K562 (cell line): ENCODE measurements around the gene CPLX3. TPM values are rescaled to one million over a fixed set of nuclear protein-coding genes. Genes with fewer than 3 reads are reported as not detected.

Experiments used
- DDX20 ChIP-seq: fragments of 450-650 bp; IDR thresholded peaks from 2 replicates; pipeline ENCODE4 v1.6.1; 2016; ENCODE audit warnings: missing genetic modification characterization, low read depth, mild to moderate bottlenecking, missing compliant biosample characterization, moderate library complexity
- HIVEP1 ChIP-seq: fragments of 250-450 bp; sonication (Bioruptor Pico); IDR thresholded peaks from 2 replicates; pipeline ENCODE4 v1.4.0; 2020; ENCODE audit warnings: mild to moderate bottlenecking
- KDM4B ChIP-seq, 2 experiments: fragments of 450-650 bp in 1 of 2; sonication (generic) in 1 of 2; IDR thresholded peaks; 2 replicates each; pipeline ENCODE4 v1.6.1; 2016 to 2017; ENCODE audit warnings: borderline replicate concordance in 2 of 2, antibody characterized with exemption in 1 of 2, low read depth in 1 of 2, mild to moderate bottlenecking in 1 of 2
- KLF1 ChIP-seq: fragments of 450-650 bp; IDR thresholded peaks from 2 replicates; pipeline ENCODE4 v1.6.1; 2016; ENCODE audit warnings: missing genetic modification characterization, missing compliant biosample characterization
- KLF13 ChIP-seq: fragments of 450-650 bp; IDR thresholded peaks from 2 replicates; pipeline ENCODE4 v1.6.1; 2016; ENCODE audit warnings: missing genetic modification characterization, low read depth, mild to moderate bottlenecking, missing compliant biosample characterization, moderate library complexity, borderline replicate concordance
- MED1 ChIP-seq: sonication (generic); formaldehyde crosslinking; IDR thresholded peaks from 2 replicates; pipeline ENCODE4 v1.8.1; 2023; ENCODE audit warnings: missing genetic modification reagents, borderline replicate concordance
- MYC ChIP-seq, 2 experiments: fragments of 250-450 bp in 1 of 2; sonication (Bioruptor Pico) in 1 of 2; IDR thresholded peaks; 2 replicates each; pipeline versions ENCODE4 v1.5.1 to v1.6.1; 2012 to 2021; ENCODE audit warnings: low read depth in 2 of 2, borderline replicate concordance in 1 of 2, improper control_type of control experiment in 1 of 2, low read length in 1 of 2, mild to moderate bottlenecking in 1 of 2, moderate library complexity in 1 of 2
- PURB ChIP-seq: sonication (generic); formaldehyde crosslinking; IDR thresholded peaks from 2 replicates; pipeline ENCODE4 v1.9.0; 2021; ENCODE audit warnings: low read depth, mild to moderate bottlenecking, missing genetic modification reagents
- RAD51 ChIP-seq: fragments of 450-650 bp; IDR thresholded peaks from 2 replicates; pipeline ENCODE4 v1.7.1; 2016; ENCODE audit warnings: low read depth, mild to moderate bottlenecking, borderline replicate concordance
- RB1 ChIP-seq: fragments of 450-650 bp; IDR thresholded peaks from 2 replicates; pipeline ENCODE4 v1.6.1; 2017; ENCODE audit warnings: low read depth, mild to moderate bottlenecking
- RCOR1 ChIP-seq, 2 experiments: IDR thresholded peaks; 2 replicates each; pipeline ENCODE4 v1.6.1; 2012; ENCODE audit warnings: low read depth in 2 of 2, low read length in 2 of 2, borderline replicate concordance in 1 of 2, improper control_type of control experiment in 1 of 2
- RNF2 ChIP-seq: sonication (generic); IDR thresholded peaks from 2 replicates; pipeline ENCODE4 v1.6.1; 2016
- SIN3A ChIP-seq, 2 experiments: fragments of 150-350 bp in 1 of 2; IDR thresholded peaks; 2 replicates each; pipeline ENCODE4 v1.6.1; 2011 to 2016; ENCODE audit warnings: borderline replicate concordance in 2 of 2, low read depth in 2 of 2, low read length in 2 of 2, mild to moderate bottlenecking in 2 of 2, moderate library complexity in 2 of 2; ENCODE audit not compliant: control insufficient read depth in 1 of 2
- SMARCC2 ChIP-seq: fragments of 450-650 bp; IDR thresholded peaks from 2 replicates; pipeline ENCODE4 v1.6.1; 2017; ENCODE audit warnings: antibody characterized with exemption, moderate library complexity, mild to moderate bottlenecking, low read depth
- TBP ChIP-seq: optimal IDR thresholded peaks from 2 replicates; pipeline ENCODE3; 2011; ENCODE audit warnings: low read depth, low read length, improper control_type of control experiment
- ZNF175 ChIP-seq: fragments of 200-800 bp; sonication (Bioruptor generic); IDR thresholded peaks from 2 replicates; pipeline ENCODE4 v1.6.1; 2016; ENCODE audit warnings: low read depth, mild to moderate bottlenecking, missing genetic modification characterization, missing compliant biosample characterization
- ZNF232 ChIP-seq: sonication (generic); formaldehyde crosslinking; IDR thresholded peaks from 2 replicates; pipeline ENCODE4 v1.8.0; 2022; ENCODE audit warnings: mild to moderate bottlenecking, missing genetic modification reagents
- ZNF239 ChIP-seq: fragments of 250-450 bp; sonication (Bioruptor Pico); IDR thresholded peaks from 2 replicates; pipeline ENCODE4 v1.4.0; 2020; ENCODE audit warnings: mild to moderate bottlenecking
- ZNF436 ChIP-seq: fragments of 250-450, 450-650 bp; sonication (Bioruptor Pico); formaldehyde crosslinking; IDR thresholded peaks from 2 replicates; pipeline ENCODE4 v1.7.0; 2020; ENCODE audit warnings: mild to moderate bottlenecking
- polyA plus RNA-seq, 8 experiments: library from polyadenylated mRNA; depleted of rRNA in 4 of 8; stranded (reverse) in 5 of 8; unstranded in 3 of 8; fragments of >200 nt; fragmentation: Nextera tagmentation in 2 of 8; fragmentation: Illumina TruSeq in 1 of 8; extraction: Ambion mirVana in 2 of 8; extraction: Trizol in 1 of 8; gene quantifications; 2 replicates each; pipeline versions ENCODE4 v1.2.1 to v1.2.3, GENCODE V29; 2011 to 2014; ENCODE audit warnings: inconsistent platforms in 1 of 8, missing spikeins in 1 of 8
- total RNA-seq, 7 experiments: library from RNA; depleted of rRNA in 6 of 7; stranded (reverse); fragments of >200 nt in 6 of 7; fragmentation: Illumina TruSeq in 2 of 7; extraction: Trizol in 2 of 7; gene quantifications; 2 replicates each; pipeline versions ENCODE4 v1.2.1 to v1.2.3, GENCODE V29; 2011 to 2021; ENCODE audit warnings: low replicate concordance in 1 of 7
- TF ChIP-seq, protein P1 (sequence below): fragments of 450-650 bp; formaldehyde crosslinking; IDR thresholded peaks from 2 replicates; pipeline ENCODE4 v1.4.0; 2022; ENCODE audit warnings: missing genetic modification characterization
- TF ChIP-seq, protein P2 (sequence below): conservative IDR thresholded peaks from 2 replicates; pipeline ENCODE4 v1.6.1; 2011; ENCODE audit warnings: low read depth, mild to moderate bottlenecking, low read length; ENCODE audit not compliant: control insufficient read depth
- TF ChIP-seq, protein P3 (sequence below): fragments of 450-650 bp; formaldehyde crosslinking; conservative IDR thresholded peaks from 2 replicates; pipeline ENCODE4 v1.4.0; 2022; ENCODE audit warnings: mild to moderate bottlenecking, missing genetic modification characterization
- TF ChIP-seq, protein P4 (sequence below): sonication (generic); formaldehyde crosslinking; IDR thresholded peaks from 2 replicates; pipeline ENCODE4 v1.9.0; 2022; ENCODE audit warnings: mild to moderate bottlenecking, missing genetic modification reagents

CPLX3 gene
- total and polyA plus RNA-seq, 9 of the 15 experiments (the other 6 are each of a cell fraction or from before 2014, with no cell fraction given) = not detected

DNA sequence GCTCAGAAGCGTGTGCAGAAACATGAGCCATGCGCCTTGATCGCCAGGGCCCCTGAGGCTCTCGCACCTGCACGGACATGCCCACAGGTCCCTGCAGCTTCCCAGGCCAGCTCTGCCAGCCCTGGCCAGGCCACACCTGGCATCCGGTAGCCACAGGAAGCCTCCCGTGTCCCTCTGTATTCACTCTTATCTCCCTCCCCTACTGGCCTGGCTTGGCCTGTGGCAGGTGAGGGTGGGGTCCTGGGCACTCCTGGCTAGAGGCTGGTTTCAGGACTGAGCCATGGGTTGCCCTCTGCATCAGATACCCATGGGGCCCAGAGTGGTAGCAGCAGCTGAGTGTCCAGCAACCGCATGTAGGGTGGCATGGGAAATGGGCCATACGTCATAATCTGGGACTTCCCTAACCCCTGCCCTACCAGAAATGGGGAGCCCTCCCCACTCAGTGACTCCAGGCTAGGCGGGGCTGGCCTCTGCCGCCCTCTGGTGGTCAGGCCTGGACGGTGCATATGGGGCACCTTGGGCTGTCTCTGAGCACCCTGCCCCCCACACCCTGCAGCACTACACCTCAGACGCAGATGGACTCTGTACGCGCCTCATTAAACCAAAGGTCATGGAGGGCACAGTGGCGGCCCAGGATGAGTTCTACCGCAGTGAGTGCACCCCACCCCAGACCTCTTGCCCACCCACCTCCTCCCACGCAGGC, 26.4 kb upstream of the CPLX3 start (continued):
- TF ChIP-seq, protein P1, sequence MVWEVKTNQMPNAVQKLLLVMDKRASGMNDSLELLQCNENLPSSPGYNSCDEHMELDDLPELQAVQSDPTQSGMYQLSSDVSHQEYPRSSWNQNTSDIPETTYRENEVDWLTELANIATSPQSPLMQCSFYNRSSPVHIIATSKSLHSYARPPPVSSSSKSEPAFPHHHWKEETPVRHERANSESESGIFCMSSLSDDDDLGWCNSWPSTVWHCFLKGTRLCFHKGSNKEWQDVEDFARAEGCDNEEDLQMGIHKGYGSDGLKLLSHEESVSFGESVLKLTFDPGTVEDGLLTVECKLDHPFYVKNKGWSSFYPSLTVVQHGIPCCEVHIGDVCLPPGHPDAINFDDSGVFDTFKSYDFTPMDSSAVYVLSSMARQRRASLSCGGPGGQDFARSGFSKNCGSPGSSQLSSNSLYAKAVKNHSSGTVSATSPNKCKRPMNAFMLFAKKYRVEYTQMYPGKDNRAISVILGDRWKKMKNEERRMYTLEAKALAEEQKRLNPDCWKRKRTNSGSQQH (CRISPR knock-in tag) = 0 out of 2 replicates have a peak, but pooled peaks have one; percentile 12
- TF ChIP-seq ZNF436 (CRISPR knock-in tag) (no peak), RCOR1 (IDR thresholded peaks at IDR 0.05; ENCODE audit: borderline replicate concordance in 1 of 2, low read depth in 2 of 2, low read length in 2 of 2) (0 out of 4 replicates have a peak, but pooled peaks of 1 of the 2 experiments have one; percentile 35), SMARCC2 (no peak), KLF13 (no peak), ZNF175 (CRISPR knock-in tag) (no peak), PURB (CRISPR knock-in tag) (no peak), KLF1 (tag) (no peak), DDX20 (no peak), RNF2 (0 out of 2 replicates have a peak, but pooled peaks have one; percentile 18), KDM4B (IDR thresholded peaks at IDR 0.05; ENCODE audit: borderline replicate concordance in 2 of 2, low read depth in 1 of 2) (peak in 1 of 2 experiments; percentile 64; a peak in 1 of 4 replicates), ZNF232 (CRISPR knock-in tag) (no peak), MYC (IDR thresholded peaks at IDR 0.05; ENCODE audit: low read depth, low read length) (peak; percentile 40; the same call in 1 of the 2 replicates), MYC (CRISPR knock-in tag; IDR thresholded peaks at IDR 0.05; ENCODE audit: borderline replicate concordance, low read depth) (no peak), TBP (no peak), SIN3A (IDR thresholded peaks at IDR 0.05; ENCODE audit: borderline replicate concordance in 2 of 2, control insufficient read depth in 1 of 2, low read depth in 2 of 2, low read length in 2 of 2) (0 out of 4 replicates have a peak, but pooled peaks of 1 of the 2 experiments have one; percentile 8), RB1 (0 out of 2 replicates have a peak, but pooled peaks have one; percentile 58), MED1 (CRISPR knock-in tag) (no peak), RAD51 (no peak), ZNF239 (no peak), HIVEP1 (CRISPR knock-in tag) (0 out of 2 replicates have a peak, but pooled peaks have one; percentile 40)
- TF ChIP-seq, protein P2, sequence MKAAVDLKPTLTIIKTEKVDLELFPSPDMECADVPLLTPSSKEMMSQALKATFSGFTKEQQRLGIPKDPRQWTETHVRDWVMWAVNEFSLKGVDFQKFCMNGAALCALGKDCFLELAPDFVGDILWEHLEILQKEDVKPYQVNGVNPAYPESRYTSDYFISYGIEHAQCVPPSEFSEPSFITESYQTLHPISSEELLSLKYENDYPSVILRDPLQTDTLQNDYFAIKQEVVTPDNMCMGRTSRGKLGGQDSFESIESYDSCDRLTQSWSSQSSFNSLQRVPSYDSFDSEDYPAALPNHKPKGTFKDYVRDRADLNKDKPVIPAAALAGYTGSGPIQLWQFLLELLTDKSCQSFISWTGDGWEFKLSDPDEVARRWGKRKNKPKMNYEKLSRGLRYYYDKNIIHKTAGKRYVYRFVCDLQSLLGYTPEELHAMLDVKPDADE = 0 out of 2 replicates have a peak, but pooled peaks have one; percentile 43
- TF ChIP-seq, protein P3, sequence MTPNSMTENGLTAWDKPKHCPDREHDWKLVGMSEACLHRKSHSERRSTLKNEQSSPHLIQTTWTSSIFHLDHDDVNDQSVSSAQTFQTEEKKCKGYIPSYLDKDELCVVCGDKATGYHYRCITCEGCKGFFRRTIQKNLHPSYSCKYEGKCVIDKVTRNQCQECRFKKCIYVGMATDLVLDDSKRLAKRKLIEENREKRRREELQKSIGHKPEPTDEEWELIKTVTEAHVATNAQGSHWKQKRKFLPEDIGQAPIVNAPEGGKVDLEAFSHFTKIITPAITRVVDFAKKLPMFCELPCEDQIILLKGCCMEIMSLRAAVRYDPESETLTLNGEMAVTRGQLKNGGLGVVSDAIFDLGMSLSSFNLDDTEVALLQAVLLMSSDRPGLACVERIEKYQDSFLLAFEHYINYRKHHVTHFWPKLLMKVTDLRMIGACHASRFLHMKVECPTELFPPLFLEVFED = no peak
- TF ChIP-seq, protein P4, sequence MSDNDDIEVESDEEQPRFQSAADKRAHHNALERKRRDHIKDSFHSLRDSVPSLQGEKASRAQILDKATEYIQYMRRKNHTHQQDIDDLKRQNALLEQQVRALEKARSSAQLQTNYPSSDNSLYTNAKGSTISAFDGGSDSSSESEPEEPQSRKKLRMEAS = no peak
